Activated CD4-positive, alpha-beta memory T cell treated with anti-CD3 and anti-CD28 coated beads for 36 hours (primary cell): ENCODE data around the gene XYLT1. TPM values are rescaled to one million over a fixed set of nuclear protein-coding genes. Genes with fewer than 3 reads are reported as not detected.
"Not testable (repeated sequence)": the region's sequence is repeated elsewhere in the genome, so short reads cannot be mapped to it uniquely, and the experiment has no call there.

Experiments used
- CTCF ChIA-PET: fragments of 350-600 bp; sonication (Branson Sonifier 250); formaldehyde crosslinking; loops from one replicate; lab custom pipeline; 2021; ENCODE audit warnings: antibody characterized with exemption, inconsistent platforms; lab: Charles Lee
- POLR2A ChIA-PET: fragments of 350-600 bp; sonication (Branson Sonifier 250); formaldehyde crosslinking; loops from one replicate; lab custom pipeline; 2021; ENCODE audit warnings: antibody characterized with exemption; lab: Charles Lee
- DNase-seq: peaks from one replicate; pipeline ENCODE4 v3.0.0-alpha.2; 2020
- H3K27ac Mint-ChIP-seq: one replicate; pipeline ENCODE4 v1.8.0; 2021; ENCODE audit warnings: mixed read lengths
- H3K27me3 Mint-ChIP-seq: one replicate; pipeline ENCODE4 v1.8.0; 2021; ENCODE audit warnings: mixed read lengths
- H3K36me3 Mint-ChIP-seq: one replicate; pipeline ENCODE4 v1.8.0; 2021; ENCODE audit warnings: mixed read lengths
- H3K4me1 Mint-ChIP-seq: one replicate; pipeline ENCODE4 v1.8.0; 2021; ENCODE audit warnings: low read depth, mixed read lengths
- H3K4me3 Mint-ChIP-seq: one replicate; pipeline ENCODE4 v1.8.0; 2021; ENCODE audit warnings: mild to moderate bottlenecking, mixed read lengths
- H3K9me3 Mint-ChIP-seq: one replicate; pipeline ENCODE4 v1.8.0; 2021; ENCODE audit warnings: mixed read lengths
- intact Hi-C: fragments of 100-400 bp; cut with micrococcal nuclease; formaldehyde crosslinking; loops from one replicate; pipeline ENCODE4 v1.15.1; 2023
- total RNA-seq, 2 experiments: library from RNA; stranded (reverse); gene quantifications; one replicate each; pipeline ENCODE4 v1.2.3, GENCODE V29; 2021

Gene XYLT1
- total RNA-seq, 2 experiments from 2014 or later, result 6.2 to 6.8 TPM

GRCh38 chr16:17481736-17482135, 11.0 kb upstream of the XYLT1 start:
- no peaks in the 10 kb centered on the region for H3K36me3 Mint-ChIP-seq
- intact Hi-C loops, result no loop called here
- DNase-seq, result no peak
- peaks cover 3% of the 10 kb centered on the region for H3K4me1 Mint-ChIP-seq
- H3K27me3 Mint-ChIP-seq, result peaks cover 17% of the 10 kb centered on the region
- H3K9me3 Mint-ChIP-seq, result no peaks in the 10 kb centered on the region
- H3K27ac Mint-ChIP-seq, result no peak overlapping the region
- ChIA-PET POLR2A (no interaction called here), CTCF (interaction anchor here (0.8 kb wide), 1 partner anchor 14 kb away, joined by 3 read pairs; no protein-coding TSS in a partner anchor)
- H3K4me3 Mint-ChIP-seq, result no peak overlapping the region

GRCh38 chr16:17477260-17477545, 6.4 kb upstream of the XYLT1 start:
- CTCF ChIA-PET, H3K36me3 Mint-ChIP-seq, H3K4me3 Mint-ChIP-seq, DNase-seq, H3K27ac Mint-ChIP-seq, H3K9me3 Mint-ChIP-seq, POLR2A ChIA-PET: not testable (repeated sequence)
- Mint-ChIP-seq H3K4me1 (peaks cover 29% of the 10 kb centered on the region), H3K27me3 (peaks cover 15% of the 10 kb centered on the region)
- intact Hi-C loops, result loop anchor here (10.0 kb wide), 1 partner anchor 612 kb away; no protein-coding TSS in a partner anchor

GRCh38 chr16:17476414-17477259, 5.9 kb upstream of the XYLT1 start:
- Mint-ChIP-seq H3K4me1 (peaks cover 29% of the 10 kb centered on the region), H3K27ac (no peak overlapping the region), H3K27me3 (peaks cover 15% of the 10 kb centered on the region), H3K36me3 (no peaks in the 10 kb centered on the region), H3K4me3 (no peak overlapping the region), H3K9me3 (no peaks in the 10 kb centered on the region)
- ChIA-PET CTCF (no interaction called here), POLR2A (no interaction called here)
- intact Hi-C loops, result loop anchor here (10.0 kb wide), 1 partner anchor 612 kb away; no protein-coding TSS in a partner anchor
- peak; percentile 53 for DNase-seq

- peak; percentile 73 for DNase-seq
- ChIA-PET CTCF (interaction anchor here (0.7 to 2.5 kb wide), 3 partner anchors 104 to 275 kb away, joined by 3 to 10 read pairs (median 4); no protein-coding TSS in a partner anchor), POLR2A (no interaction called here)
- no peak overlapping the region for H3K4me3 Mint-ChIP-seq
- peaks cover 32% of the 10 kb centered on the region for H3K4me1 Mint-ChIP-seq
- no peaks in the 10 kb centered on the region for H3K9me3 Mint-ChIP-seq
- intact Hi-C loops, result loop anchor here (2.0 to 10.0 kb wide), 2 partner anchors 104 to 610 kb away; no protein-coding TSS in a partner anchor
- no peaks in the 10 kb centered on the region for H3K36me3 Mint-ChIP-seq
- H3K27me3 Mint-ChIP-seq, result peaks cover 10% of the 10 kb centered on the region
- no peak overlapping the region for H3K27ac Mint-ChIP-seq
Observed at GRCh38 chr16:17475104-17475503, 4.3 kb upstream of the XYLT1 start.

GRCh38 chr16:17474572-17474971, 3.8 kb upstream of the XYLT1 start:
- Mint-ChIP-seq H3K27ac (no peak overlapping the region), H3K27me3 (peaks cover 6% of the 10 kb centered on the region), H3K9me3 (no peaks in the 10 kb centered on the region), H3K4me3 (no peak overlapping the region), H3K4me1 (peaks cover 35% of the 10 kb centered on the region), H3K36me3 (no peaks in the 10 kb centered on the region)
- ChIA-PET POLR2A (no interaction called here), CTCF (interaction anchor here (0.7 to 2.5 kb wide), 3 partner anchors 104 to 274 kb away, joined by 3 to 10 read pairs (median 4); no protein-coding TSS in a partner anchor)
- intact Hi-C loops, result loop anchor here (1.0 to 10.0 kb wide), 5 partner anchors 56 to 610 kb away; no protein-coding TSS in a partner anchor
- DNase-seq, result no peak

- intact Hi-C loops, result loop anchor here (1.0 to 10.0 kb wide), 5 partner anchors 56 to 609 kb away; no protein-coding TSS in a partner anchor
- no peak overlapping the region for H3K27ac Mint-ChIP-seq
- POLR2A ChIA-PET, result no interaction called here
Observed at GRCh38 chr16:17474037-17474436, 3.3 kb upstream of the XYLT1 start.

GRCh38 chr16:17471719-17472461, 1.1 kb upstream of the XYLT1 start:
- peaks cover 59% of the 10 kb centered on the region for H3K4me1 Mint-ChIP-seq
- H3K4me3 Mint-ChIP-seq, result no peak overlapping the region
- no peaks in the 10 kb centered on the region for H3K9me3 Mint-ChIP-seq
- POLR2A ChIA-PET, result no interaction called here
- CTCF ChIA-PET, result no interaction called here
- intact Hi-C loops, result loop anchor here (2.0 to 10.0 kb wide), 5 partner anchors 55 to 607 kb away; no protein-coding TSS in a partner anchor
- H3K27me3 Mint-ChIP-seq, result peaks cover 3% of the 10 kb centered on the region
- H3K27ac Mint-ChIP-seq, result peak overlapping the region; percentile 11
- H3K36me3 Mint-ChIP-seq, result no peaks in the 10 kb centered on the region
- no peak for DNase-seq

More at GRCh38 chr16:17474037-17474436, 3.3 kb upstream of the XYLT1 start:
- peaks cover 41% of the 10 kb centered on the region for H3K4me1 Mint-ChIP-seq
- DNase-seq, result no peak
- peaks cover 6% of the 10 kb centered on the region for H3K27me3 Mint-ChIP-seq
- no peak overlapping the region for H3K4me3 Mint-ChIP-seq
- no peaks in the 10 kb centered on the region for H3K36me3 Mint-ChIP-seq
- CTCF ChIA-PET, result interaction anchor here (2.5 kb wide), 1 partner anchor 105 kb away, joined by 10 read pairs; no protein-coding TSS in a partner anchor
- H3K9me3 Mint-ChIP-seq, result no peaks in the 10 kb centered on the region

GRCh38 chr16:17470182-17470907, 415 bp downstream of the XYLT1 start:
- no peaks in the 10 kb centered on the region for H3K9me3 Mint-ChIP-seq
- peak; percentile 28 for DNase-seq
- intact Hi-C loops, result loop anchor here (2.0 to 10.0 kb wide), 4 partner anchors 54 to 606 kb away; no protein-coding TSS in a partner anchor

GRCh38 chr16:17469741-17470181, 999 bp downstream of the XYLT1 start:
- CTCF ChIA-PET, result interaction anchor here (1.0 to 3.3 kb wide), 3 partner anchors 9 to 275 kb away, joined by 4 to 24 read pairs (median 12); no protein-coding TSS in a partner anchor
- peaks cover 3% of the 10 kb centered on the region for H3K27me3 Mint-ChIP-seq
- peak overlapping the region; percentile 36 for H3K27ac Mint-ChIP-seq
- no peaks in the 10 kb centered on the region for H3K36me3 Mint-ChIP-seq
- peak; percentile 51 for DNase-seq
- intact Hi-C loops, result loop anchor here (2.0 to 10.0 kb wide), 5 partner anchors 53 to 605 kb away; no protein-coding TSS in a partner anchor
- peak overlapping the region; percentile 86 for H3K4me3 Mint-ChIP-seq
- H3K4me1 Mint-ChIP-seq, result peaks cover 45% of the 10 kb centered on the region
- POLR2A ChIA-PET, result interaction anchor here (0.6 kb wide), 1 partner anchor 1319 kb away, joined by 3 read pairs; no protein-coding TSS in a partner anchor
- H3K9me3 Mint-ChIP-seq, result no peaks in the 10 kb centered on the region

More at GRCh38 chr16:17470182-17470907, 415 bp downstream of the XYLT1 start:
- peaks cover 3% of the 10 kb centered on the region for H3K27me3 Mint-ChIP-seq
- POLR2A ChIA-PET, result no interaction called here
- peak overlapping the region; percentile 36 for H3K27ac Mint-ChIP-seq
- peak overlapping the region; percentile 86 for H3K4me3 Mint-ChIP-seq
- CTCF ChIA-PET, result interaction anchor here (1.0 to 3.3 kb wide), 2 partner anchors 8 to 276 kb away, joined by 4 to 24 read pairs; no protein-coding TSS in a partner anchor
- peaks cover 51% of the 10 kb centered on the region for H3K4me1 Mint-ChIP-seq
- no peaks in the 10 kb centered on the region for H3K36me3 Mint-ChIP-seq

- CTCF ChIA-PET, result interaction anchor here (1.0 to 3.3 kb wide), 7 partner anchors 9 to 608 kb away, joined by 3 to 24 read pairs (median 12); no protein-coding TSS in a partner anchor
- Mint-ChIP-seq H3K4me1 (peaks cover 40% of the 10 kb centered on the region), H3K36me3 (no peaks in the 10 kb centered on the region), H3K9me3 (no peaks in the 10 kb centered on the region), H3K4me3 (peak overlapping the region; percentile 86), H3K27ac (peak overlapping the region; percentile 36), H3K27me3 (no peaks in the 10 kb centered on the region)
- POLR2A ChIA-PET, result interaction anchor here (0.5 to 0.6 kb wide), 2 partner anchors 123 to 1319 kb away, joined by 3 read pairs; no protein-coding TSS in a partner anchor
- DNase-seq, result no peak
- intact Hi-C loops, result loop anchor here (5.0 kb wide), 1 partner anchor 277 kb away; no protein-coding TSS in a partner anchor
Observed at GRCh38 chr16:17469011-17469740, 1.6 kb downstream of the XYLT1 start.
